GM23338 (cell line): ENCODE data around the gene RALBP1. TPM values are rescaled to one million over a fixed set of nuclear protein-coding genes. Genes with fewer than 3 reads are reported as not detected.

Experiments used
- ATAC-seq: fragments of 200-7000 bp; cut with Tn5 transposase; 3 replicates; pipeline ENCODE4 v1.9.1; 2020
- DNase-seq: peaks from one replicate; pipeline ENCODE4 v3.0.0-alpha.2; 2015; ENCODE audit warnings: low spot score
- H2AFZ ChIP-seq: fragments of 200-600 bp; sonication (generic); 2 replicates; pipeline ENCODE4 v1.8.0; 2016; ENCODE audit warnings: antibody characterized with exemption, mild to moderate bottlenecking, moderate library complexity
- H3F3A ChIP-seq: fragments of 200-600 bp; sonication (generic); replicated peaks from 2 replicates; pipeline ENCODE4 v1.8.0; 2017; ENCODE audit warnings: antibody characterized with exemption, mixed run types, low read depth
- H3K27ac ChIP-seq: fragments of 200-600 bp; sonication (generic); 2 replicates; pipeline ENCODE4 v1.6.1; 2016; ENCODE audit warnings: low read depth
- H3K27me3 ChIP-seq: fragments of 200-600 bp; sonication (generic); 2 replicates; pipeline ENCODE4 v1.8.0; 2016; ENCODE audit warnings: mild to moderate bottlenecking, mixed run types, moderate library complexity; ENCODE audit not compliant: insufficient read depth
- H3K36me3 ChIP-seq: fragments of 200-600 bp; sonication (generic); 2 replicates; pipeline ENCODE4 v1.8.0; 2016; ENCODE audit warnings: mild to moderate bottlenecking; ENCODE audit not compliant: insufficient read depth
- H3K4me1 ChIP-seq: fragments of 200-600 bp; sonication (generic); 2 replicates; pipeline ENCODE4 v1.8.0; 2016; ENCODE audit warnings: mild to moderate bottlenecking, moderate library complexity; ENCODE audit not compliant: insufficient read depth
- H3K4me2 ChIP-seq: fragments of 200-600 bp; sonication (generic); 2 replicates; pipeline ENCODE4 v1.7.1; 2017; ENCODE audit warnings: mixed run types
- H3K4me3 ChIP-seq: fragments of 200-600 bp; sonication (generic); 2 replicates; pipeline ENCODE4 v1.6.1; 2016; ENCODE audit warnings: mixed run types
- H3K79me2 ChIP-seq: fragments of 200-600 bp; sonication (generic); replicated peaks from 2 replicates; pipeline ENCODE4 v1.8.0; 2017; ENCODE audit warnings: mild to moderate bottlenecking; ENCODE audit not compliant: insufficient read depth
- H3K9me2 ChIP-seq: fragments of 200-600 bp; sonication (generic); 2 replicates; pipeline ENCODE4 v1.8.0; 2017; ENCODE audit not compliant: insufficient read depth
- H4K20me1 ChIP-seq: fragments of 200-600 bp; sonication (generic); replicated peaks from 2 replicates; pipeline ENCODE4 v1.8.0; 2017; ENCODE audit warnings: mild to moderate bottlenecking; ENCODE audit not compliant: insufficient read depth
- H3K27ac Mint-ChIP-seq: 2 replicates; pipeline ENCODE4 v1.8.0; 2020; ENCODE audit warnings: inconsistent platforms, mild to moderate bottlenecking, moderate library complexity, mixed read lengths
- H3K27me3 Mint-ChIP-seq: 3 replicates; pipeline ENCODE4 v1.8.0; 2022; ENCODE audit warnings: low read depth, mild to moderate bottlenecking, moderate library complexity, mixed read lengths, inconsistent platforms; ENCODE audit not compliant: insufficient read depth, poor library complexity
- H3K36me3 Mint-ChIP-seq: 3 replicates; pipeline ENCODE4 v1.8.0; 2021; ENCODE audit warnings: low read depth, mild to moderate bottlenecking, inconsistent platforms, moderate library complexity, mixed read lengths
- H3K4me1 Mint-ChIP-seq: 3 replicates; pipeline ENCODE4 v1.8.0; 2020; ENCODE audit warnings: mild to moderate bottlenecking, inconsistent platforms, mixed read lengths
- H3K4me3 Mint-ChIP-seq: 3 replicates; pipeline ENCODE4 v1.8.0; 2021; ENCODE audit warnings: moderate library complexity, mild to moderate bottlenecking, inconsistent platforms, mixed read lengths
- H3K9me3 Mint-ChIP-seq: 3 replicates; pipeline ENCODE4 v1.8.0; 2020; ENCODE audit warnings: moderate library complexity, mild to moderate bottlenecking, inconsistent platforms, mixed read lengths
- EZH2 ChIP-seq: fragments of 200-600 bp; sonication (generic); IDR thresholded peaks from one replicate; pipeline ENCODE4 v1.8.0; 2017; ENCODE audit warnings: antibody characterized with exemption, mild to moderate bottlenecking, low read depth; ENCODE audit not compliant: unreplicated experiment
- EZH2phosphoT487 ChIP-seq: fragments of 200-600 bp; sonication (generic); IDR thresholded peaks from one replicate; pipeline ENCODE4 v1.8.1; 2018; ENCODE audit warnings: antibody characterized with exemption; ENCODE audit not compliant: unreplicated experiment
- JUNB ChIP-seq: IDR thresholded peaks from one replicate; pipeline ENCODE4 v1.6.1; 2016; ENCODE audit warnings: antibody characterized with exemption; ENCODE audit not compliant: unreplicated experiment
- POLR2AphosphoS5 ChIP-seq: IDR thresholded peaks from 2 replicates; pipeline ENCODE4 v1.6.1; 2016; ENCODE audit warnings: antibody characterized with exemption, low read depth
- STAT1 ChIP-seq: IDR thresholded peaks from one replicate; pipeline ENCODE4 v1.6.1; 2016; ENCODE audit warnings: antibody characterized with exemption; ENCODE audit not compliant: unreplicated experiment
- ZNF114 ChIP-seq: fragments of 250-450 bp; sonication (Bioruptor Pico); IDR thresholded peaks from 2 replicates; pipeline ENCODE4 v1.5.0; 2020; ENCODE audit warnings: mild to moderate bottlenecking, moderate library complexity
- ZNF331 ChIP-seq: fragments of 250-450 bp; sonication (Bioruptor Pico); IDR thresholded peaks from 2 replicates; pipeline ENCODE4 v1.5.0; 2020; ENCODE audit warnings: low read depth, mild to moderate bottlenecking, moderate library complexity
- polyA plus RNA-seq: library from polyadenylated mRNA; unstranded; fragments of >200 nt; fragmentation: Nextera tagmentation; extraction: Ambion mirVana; gene quantifications from 2 replicates; pipeline ENCODE4 v1.2.1, GENCODE V29; 2016
- total RNA-seq: library from RNA; depleted of rRNA; stranded (reverse); fragments of >200 nt; shearing (Covaris generic); gene quantifications from 2 replicates; pipeline ENCODE4 v1.2.3, GENCODE V29; 2014
- TF ChIP-seq, protein P1 (sequence below): fragments of 250-450 bp; sonication (Bioruptor Pico); IDR thresholded peaks from 2 replicates; pipeline ENCODE4 v1.5.0; 2020; ENCODE audit warnings: mild to moderate bottlenecking, moderate library complexity
- TF ChIP-seq, protein P2 (sequence below): IDR thresholded peaks from 2 replicates; pipeline ENCODE4 v1.6.1; 2016; ENCODE audit warnings: antibody characterized with exemption
- TF ChIP-seq, protein P3 (sequence below), 2 experiments: fragments of 200-600 bp in 1 of 2; sonication (generic) in 1 of 2; conservative IDR thresholded peaks; 2 replicates each; pipeline versions ENCODE4 v1.5.1 to v1.6.1; 2016 to 2017; ENCODE audit warnings: antibody characterized with exemption in 2 of 2, low read depth in 2 of 2, mild to moderate bottlenecking in 2 of 2, moderate library complexity in 1 of 2
- TF ChIP-seq, protein P4 (sequence below): IDR thresholded peaks from one replicate; pipeline ENCODE4 v1.6.1; 2018; ENCODE audit warnings: antibody characterized with exemption; ENCODE audit not compliant: unreplicated experiment

RALBP1 gene
- total and polyA plus RNA-seq, 2 experiments from 2014 or later, result 80.9 to 103 TPM

DNA sequence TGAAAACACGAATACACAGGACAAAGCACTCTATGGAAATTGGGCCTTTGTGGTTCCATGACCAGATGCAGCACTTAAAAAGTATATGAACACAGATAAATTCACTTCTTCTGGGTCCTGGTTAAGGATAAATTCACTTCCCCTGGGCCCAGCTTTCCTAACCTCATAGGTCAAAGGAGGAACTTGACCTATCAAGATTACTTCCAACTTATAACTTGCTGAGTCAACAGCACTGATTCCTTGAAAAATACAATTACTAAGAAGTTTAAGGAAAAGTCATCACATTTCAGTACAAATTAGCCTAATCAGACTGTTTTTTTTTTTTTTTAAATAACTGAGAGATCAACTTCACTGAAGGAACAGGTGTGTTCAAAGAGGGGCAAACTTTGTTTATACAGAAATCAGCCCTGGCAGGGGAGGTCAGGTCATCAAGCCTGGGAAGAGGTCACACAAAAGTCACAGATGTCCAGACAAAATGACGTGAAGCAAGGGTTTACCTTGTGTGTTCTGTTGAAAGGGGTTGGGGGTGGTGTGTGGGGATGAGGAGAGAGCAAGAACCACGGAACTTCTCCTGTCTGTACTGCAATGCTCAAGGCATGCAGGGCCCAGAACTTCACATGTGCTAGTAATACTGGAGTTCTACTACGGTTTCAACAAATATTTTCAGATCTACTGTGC lies 83.2 kb downstream of the RALBP1 start:
- H3K36me3 ChIP-seq, result peaks cover 31% of the 10 kb centered on the region
- H3K27me3 Mint-ChIP-seq, result no peaks in the 10 kb centered on the region
- H3K79me2 ChIP-seq, result no peaks in the 10 kb centered on the region
- ATAC-seq (no peak), DNase-seq (no peak)
- no peak overlapping the region for H3K4me3 ChIP-seq
- peak overlapping the region; percentile 46 for H3K27ac Mint-ChIP-seq
- no peaks in the 10 kb centered on the region for H3K9me2 ChIP-seq
- H3K4me1 ChIP-seq, result no peaks in the 10 kb centered on the region
- no peak overlapping the region for H3K4me2 ChIP-seq
- peaks cover 79% of the 10 kb centered on the region for H3K36me3 Mint-ChIP-seq
- no peaks in the 10 kb centered on the region for H4K20me1 ChIP-seq
- H2AFZ ChIP-seq, result no peak overlapping the region
- no peak overlapping the region for H3K4me3 Mint-ChIP-seq
- H3K27ac ChIP-seq, result no peak overlapping the region
- H3K27me3 ChIP-seq, result no peaks in the 10 kb centered on the region
- TF ChIP-seq ZNF331 (CRISPR knock-in tag) (no peak), EZH2 (no peak), POLR2AphosphoS5 (no peak), EZH2phosphoT487 (no peak), JUNB (no peak), STAT1 (no peak), ZNF114 (CRISPR knock-in tag) (no peak)
- TF ChIP-seq, protein P1, sequence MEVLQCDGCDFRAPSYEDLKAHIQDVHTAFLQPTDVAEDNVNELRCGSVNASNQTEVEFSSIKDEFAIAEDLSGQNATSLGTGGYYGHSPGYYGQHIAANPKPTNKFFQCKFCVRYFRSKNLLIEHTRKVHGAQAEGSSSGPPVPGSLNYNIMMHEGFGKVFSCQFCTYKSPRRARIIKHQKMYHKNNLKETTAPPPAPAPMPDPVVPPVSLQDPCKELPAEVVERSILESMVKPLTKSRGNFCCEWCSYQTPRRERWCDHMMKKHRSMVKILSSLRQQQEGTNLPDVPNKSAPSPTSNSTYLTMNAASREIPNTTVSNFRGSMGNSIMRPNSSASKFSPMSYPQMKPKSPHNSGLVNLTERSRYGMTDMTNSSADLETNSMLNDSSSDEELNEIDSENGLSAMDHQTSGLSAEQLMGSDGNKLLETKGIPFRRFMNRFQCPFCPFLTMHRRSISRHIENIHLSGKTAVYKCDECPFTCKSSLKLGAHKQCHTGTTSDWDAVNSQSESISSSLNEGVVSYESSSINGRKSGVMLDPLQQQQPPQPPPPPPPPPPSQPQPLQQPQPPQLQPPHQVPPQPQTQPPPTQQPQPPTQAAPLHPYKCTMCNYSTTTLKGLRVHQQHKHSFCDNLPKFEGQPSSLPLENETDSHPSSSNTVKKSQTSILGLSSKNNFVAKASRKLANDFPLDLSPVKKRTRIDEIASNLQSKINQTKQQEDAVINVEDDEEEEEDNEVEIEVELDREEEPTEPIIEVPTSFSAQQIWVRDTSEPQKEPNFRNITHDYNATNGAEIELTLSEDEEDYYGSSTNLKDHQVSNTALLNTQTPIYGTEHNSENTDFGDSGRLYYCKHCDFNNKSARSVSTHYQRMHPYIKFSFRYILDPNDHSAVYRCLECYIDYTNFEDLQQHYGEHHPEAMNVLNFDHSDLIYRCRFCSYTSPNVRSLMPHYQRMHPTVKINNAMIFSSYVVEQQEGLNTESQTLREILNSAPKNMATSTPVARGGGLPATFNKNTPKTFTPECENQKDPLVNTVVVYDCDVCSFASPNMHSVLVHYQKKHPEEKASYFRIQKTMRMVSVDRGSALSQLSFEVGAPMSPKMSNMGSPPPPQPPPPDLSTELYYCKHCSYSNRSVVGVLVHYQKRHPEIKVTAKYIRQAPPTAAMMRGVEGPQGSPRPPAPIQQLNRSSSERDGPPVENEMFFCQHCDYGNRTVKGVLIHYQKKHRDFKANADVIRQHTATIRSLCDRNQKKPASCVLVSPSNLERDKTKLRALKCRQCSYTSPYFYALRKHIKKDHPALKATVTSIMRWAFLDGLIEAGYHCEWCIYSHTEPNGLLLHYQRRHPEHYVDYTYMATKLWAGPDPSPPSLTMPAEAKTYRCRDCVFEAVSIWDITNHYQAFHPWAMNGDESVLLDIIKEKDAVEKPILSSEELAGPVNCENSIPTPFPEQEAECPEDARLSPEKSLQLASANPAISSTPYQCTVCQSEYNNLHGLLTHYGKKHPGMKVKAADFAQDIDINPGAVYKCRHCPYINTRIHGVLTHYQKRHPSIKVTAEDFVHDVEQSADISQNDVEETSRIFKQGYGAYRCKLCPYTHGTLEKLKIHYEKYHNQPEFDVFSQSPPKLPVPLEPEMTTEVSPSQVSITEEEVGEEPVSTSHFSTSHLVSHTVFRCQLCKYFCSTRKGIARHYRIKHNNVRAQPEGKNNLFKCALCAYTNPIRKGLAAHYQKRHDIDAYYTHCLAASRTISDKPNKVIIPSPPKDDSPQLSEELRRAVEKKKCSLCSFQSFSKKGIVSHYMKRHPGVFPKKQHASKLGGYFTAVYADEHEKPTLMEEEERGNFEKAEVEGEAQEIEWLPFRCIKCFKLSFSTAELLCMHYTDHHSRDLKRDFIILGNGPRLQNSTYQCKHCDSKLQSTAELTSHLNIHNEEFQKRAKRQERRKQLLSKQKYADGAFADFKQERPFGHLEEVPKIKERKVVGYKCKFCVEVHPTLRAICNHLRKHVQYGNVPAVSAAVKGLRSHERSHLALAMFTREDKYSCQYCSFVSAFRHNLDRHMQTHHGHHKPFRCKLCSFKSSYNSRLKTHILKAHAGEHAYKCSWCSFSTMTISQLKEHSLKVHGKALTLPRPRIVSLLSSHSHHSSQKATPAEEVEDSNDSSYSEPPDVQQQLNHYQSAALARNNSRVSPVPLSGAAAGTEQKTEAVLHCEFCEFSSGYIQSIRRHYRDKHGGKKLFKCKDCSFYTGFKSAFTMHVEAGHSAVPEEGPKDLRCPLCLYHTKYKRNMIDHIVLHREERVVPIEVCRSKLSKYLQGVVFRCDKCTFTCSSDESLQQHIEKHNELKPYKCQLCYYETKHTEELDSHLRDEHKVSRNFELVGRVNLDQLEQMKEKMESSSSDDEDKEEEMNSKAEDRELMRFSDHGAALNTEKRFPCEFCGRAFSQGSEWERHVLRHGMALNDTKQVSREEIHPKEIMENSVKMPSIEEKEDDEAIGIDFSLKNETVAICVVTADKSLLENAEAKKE (CRISPR knock-in tag), result no peak
- TF ChIP-seq, protein P2, sequence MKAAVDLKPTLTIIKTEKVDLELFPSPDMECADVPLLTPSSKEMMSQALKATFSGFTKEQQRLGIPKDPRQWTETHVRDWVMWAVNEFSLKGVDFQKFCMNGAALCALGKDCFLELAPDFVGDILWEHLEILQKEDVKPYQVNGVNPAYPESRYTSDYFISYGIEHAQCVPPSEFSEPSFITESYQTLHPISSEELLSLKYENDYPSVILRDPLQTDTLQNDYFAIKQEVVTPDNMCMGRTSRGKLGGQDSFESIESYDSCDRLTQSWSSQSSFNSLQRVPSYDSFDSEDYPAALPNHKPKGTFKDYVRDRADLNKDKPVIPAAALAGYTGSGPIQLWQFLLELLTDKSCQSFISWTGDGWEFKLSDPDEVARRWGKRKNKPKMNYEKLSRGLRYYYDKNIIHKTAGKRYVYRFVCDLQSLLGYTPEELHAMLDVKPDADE, result no peak
- TF ChIP-seq, protein P3, sequence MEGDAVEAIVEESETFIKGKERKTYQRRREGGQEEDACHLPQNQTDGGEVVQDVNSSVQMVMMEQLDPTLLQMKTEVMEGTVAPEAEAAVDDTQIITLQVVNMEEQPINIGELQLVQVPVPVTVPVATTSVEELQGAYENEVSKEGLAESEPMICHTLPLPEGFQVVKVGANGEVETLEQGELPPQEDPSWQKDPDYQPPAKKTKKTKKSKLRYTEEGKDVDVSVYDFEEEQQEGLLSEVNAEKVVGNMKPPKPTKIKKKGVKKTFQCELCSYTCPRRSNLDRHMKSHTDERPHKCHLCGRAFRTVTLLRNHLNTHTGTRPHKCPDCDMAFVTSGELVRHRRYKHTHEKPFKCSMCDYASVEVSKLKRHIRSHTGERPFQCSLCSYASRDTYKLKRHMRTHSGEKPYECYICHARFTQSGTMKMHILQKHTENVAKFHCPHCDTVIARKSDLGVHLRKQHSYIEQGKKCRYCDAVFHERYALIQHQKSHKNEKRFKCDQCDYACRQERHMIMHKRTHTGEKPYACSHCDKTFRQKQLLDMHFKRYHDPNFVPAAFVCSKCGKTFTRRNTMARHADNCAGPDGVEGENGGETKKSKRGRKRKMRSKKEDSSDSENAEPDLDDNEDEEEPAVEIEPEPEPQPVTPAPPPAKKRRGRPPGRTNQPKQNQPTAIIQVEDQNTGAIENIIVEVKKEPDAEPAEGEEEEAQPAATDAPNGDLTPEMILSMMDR (conservative IDR thresholded peaks at IDR 0.05; ENCODE audit: low read depth in 2 of 2), result no peak
- TF ChIP-seq, protein P4, sequence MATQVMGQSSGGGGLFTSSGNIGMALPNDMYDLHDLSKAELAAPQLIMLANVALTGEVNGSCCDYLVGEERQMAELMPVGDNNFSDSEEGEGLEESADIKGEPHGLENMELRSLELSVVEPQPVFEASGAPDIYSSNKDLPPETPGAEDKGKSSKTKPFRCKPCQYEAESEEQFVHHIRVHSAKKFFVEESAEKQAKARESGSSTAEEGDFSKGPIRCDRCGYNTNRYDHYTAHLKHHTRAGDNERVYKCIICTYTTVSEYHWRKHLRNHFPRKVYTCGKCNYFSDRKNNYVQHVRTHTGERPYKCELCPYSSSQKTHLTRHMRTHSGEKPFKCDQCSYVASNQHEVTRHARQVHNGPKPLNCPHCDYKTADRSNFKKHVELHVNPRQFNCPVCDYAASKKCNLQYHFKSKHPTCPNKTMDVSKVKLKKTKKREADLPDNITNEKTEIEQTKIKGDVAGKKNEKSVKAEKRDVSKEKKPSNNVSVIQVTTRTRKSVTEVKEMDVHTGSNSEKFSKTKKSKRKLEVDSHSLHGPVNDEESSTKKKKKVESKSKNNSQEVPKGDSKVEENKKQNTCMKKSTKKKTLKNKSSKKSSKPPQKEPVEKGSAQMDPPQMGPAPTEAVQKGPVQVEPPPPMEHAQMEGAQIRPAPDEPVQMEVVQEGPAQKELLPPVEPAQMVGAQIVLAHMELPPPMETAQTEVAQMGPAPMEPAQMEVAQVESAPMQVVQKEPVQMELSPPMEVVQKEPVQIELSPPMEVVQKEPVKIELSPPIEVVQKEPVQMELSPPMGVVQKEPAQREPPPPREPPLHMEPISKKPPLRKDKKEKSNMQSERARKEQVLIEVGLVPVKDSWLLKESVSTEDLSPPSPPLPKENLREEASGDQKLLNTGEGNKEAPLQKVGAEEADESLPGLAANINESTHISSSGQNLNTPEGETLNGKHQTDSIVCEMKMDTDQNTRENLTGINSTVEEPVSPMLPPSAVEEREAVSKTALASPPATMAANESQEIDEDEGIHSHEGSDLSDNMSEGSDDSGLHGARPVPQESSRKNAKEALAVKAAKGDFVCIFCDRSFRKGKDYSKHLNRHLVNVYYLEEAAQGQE, result no peak
- no peaks in the 10 kb centered on the region for H3F3A ChIP-seq
- no peaks in the 10 kb centered on the region for H3K4me1 Mint-ChIP-seq
- peaks cover 3% of the 10 kb centered on the region; the same call in 1 of the 3 replicates for H3K9me3 Mint-ChIP-seq
